HepG2 (cell line): ENCODE measurements around the gene TCF25. TPM values are rescaled to one million over a fixed set of nuclear protein-coding genes. Genes with fewer than 3 reads are reported as not detected.

Experiments used
- ASH2L ChIP-seq: fragments of 300-600, 200-600 bp; sonication (generic); IDR thresholded peaks from 2 replicates; pipeline ENCODE4 v1.7.0; 2017; ENCODE audit warnings: low read depth, mild to moderate bottlenecking, moderate library complexity, mixed read lengths, low read length; ENCODE audit not compliant: insufficient read length
- ATF1 ChIP-seq: IDR thresholded peaks from 2 replicates; pipeline ENCODE4 v1.6.1; 2016; ENCODE audit warnings: mild to moderate bottlenecking, control low read depth
- DZIP1 ChIP-seq: sonication (generic); formaldehyde crosslinking; IDR thresholded peaks from 2 replicates; pipeline ENCODE4 v1.5.0; 2020; ENCODE audit warnings: mild to moderate bottlenecking, missing genetic modification reagents
- FOXP4 ChIP-seq: sonication (generic); formaldehyde crosslinking; IDR thresholded peaks from 2 replicates; pipeline ENCODE4 v1.4.0; 2020; ENCODE audit warnings: missing genetic modification reagents
- HMG20B ChIP-seq: conservative IDR thresholded peaks from 2 replicates; pipeline ENCODE4 v1.6.1; 2016; ENCODE audit warnings: missing genetic modification reagents, missing compliant biosample characterization
- HOXA3 ChIP-seq: sonication (generic); formaldehyde crosslinking; IDR thresholded peaks from 2 replicates; pipeline ENCODE4 v1.5.0; 2020; ENCODE audit warnings: missing genetic modification reagents
- IKZF5 ChIP-seq: IDR thresholded peaks from 2 replicates; pipeline ENCODE4 v1.6.1; 2018; ENCODE audit warnings: missing genetic modification reagents, mild to moderate bottlenecking, missing compliant biosample characterization
- JUND ChIP-seq: sonication (generic); formaldehyde crosslinking; IDR thresholded peaks from 2 replicates; pipeline ENCODE4 v1.8.0; 2022; ENCODE audit warnings: mild to moderate bottlenecking, missing genetic modification reagents
- MED1 ChIP-seq: sonication (generic); formaldehyde crosslinking; IDR thresholded peaks from 2 replicates; pipeline ENCODE4 v1.4.0; 2020; ENCODE audit warnings: missing genetic modification reagents
- NCOA1 ChIP-seq: sonication (generic); formaldehyde crosslinking; IDR thresholded peaks from 2 replicates; pipeline ENCODE4 v1.9.0; 2021; ENCODE audit warnings: missing genetic modification reagents
- PHF20 ChIP-seq: sonication (generic); formaldehyde crosslinking; IDR thresholded peaks from 2 replicates; pipeline ENCODE4 v1.5.0; 2020; ENCODE audit warnings: mild to moderate bottlenecking, missing genetic modification reagents
- PITX1 ChIP-seq: sonication (generic); formaldehyde crosslinking; IDR thresholded peaks from 2 replicates; pipeline ENCODE4 v1.5.1; 2020; ENCODE audit warnings: mild to moderate bottlenecking, missing genetic modification reagents
- SYNCRIP ChIP-seq: fragments of 200-400 bp; formaldehyde crosslinking; IDR thresholded peaks from 2 replicates; pipeline ENCODE4 v1.6.1; 2018; ENCODE audit warnings: mild to moderate bottlenecking, low read depth, low read length; ENCODE audit not compliant: insufficient read depth
- TP53 ChIP-seq: sonication (generic); formaldehyde crosslinking; conservative IDR thresholded peaks from 2 replicates; pipeline ENCODE4 v1.4.0; 2020; ENCODE audit warnings: missing genetic modification reagents
- YEATS4 ChIP-seq: sonication (generic); formaldehyde crosslinking; IDR thresholded peaks from 2 replicates; pipeline ENCODE4 v1.4.0; 2020; ENCODE audit warnings: missing genetic modification reagents, borderline replicate concordance
- ZBTB7A ChIP-seq: sonication (generic); formaldehyde crosslinking; IDR thresholded peaks from 2 replicates; pipeline ENCODE4 v1.8.0; 2022; ENCODE audit warnings: mild to moderate bottlenecking, missing genetic modification reagents
- ZIK1 ChIP-seq: sonication (generic); formaldehyde crosslinking; IDR thresholded peaks from 2 replicates; pipeline ENCODE4 v1.5.0; 2020; ENCODE audit warnings: mild to moderate bottlenecking, low read depth, missing genetic modification reagents, borderline replicate concordance
- ZNF121 ChIP-seq: sonication (generic); formaldehyde crosslinking; IDR thresholded peaks from 2 replicates; pipeline ENCODE4 v1.5.0; 2020; ENCODE audit warnings: mild to moderate bottlenecking, missing genetic modification reagents
- ZNF225 ChIP-seq: sonication (generic); formaldehyde crosslinking; IDR thresholded peaks from 2 replicates; pipeline ENCODE4 v1.4.0; 2020; ENCODE audit warnings: mild to moderate bottlenecking, missing genetic modification reagents
- ZNF253 ChIP-seq: sonication (generic); formaldehyde crosslinking; IDR thresholded peaks from 2 replicates; pipeline ENCODE4 v1.8.0; 2022; ENCODE audit warnings: mild to moderate bottlenecking, missing genetic modification reagents, borderline replicate concordance
- ZNF263 ChIP-seq: sonication (generic); formaldehyde crosslinking; IDR thresholded peaks from 2 replicates; pipeline ENCODE4 v1.4.0; 2020; ENCODE audit warnings: missing genetic modification reagents
- ZNF572 ChIP-seq: sonication (generic); formaldehyde crosslinking; IDR thresholded peaks from 2 replicates; pipeline ENCODE4 v1.5.1; 2020; ENCODE audit warnings: mild to moderate bottlenecking, missing genetic modification reagents
- ZNF75D ChIP-seq: sonication (generic); formaldehyde crosslinking; IDR thresholded peaks from 2 replicates; pipeline ENCODE4 v1.8.1; 2023; ENCODE audit warnings: missing genetic modification reagents, mild to moderate bottlenecking, borderline replicate concordance
- ZNF772 ChIP-seq: sonication (generic); formaldehyde crosslinking; IDR thresholded peaks from 2 replicates; pipeline ENCODE4 v1.5.0; 2020; ENCODE audit warnings: mild to moderate bottlenecking, missing genetic modification reagents
- ZNF839 ChIP-seq: sonication (generic); formaldehyde crosslinking; IDR thresholded peaks from 2 replicates; pipeline ENCODE4 v1.4.0; 2020; ENCODE audit warnings: missing genetic modification reagents, mild to moderate bottlenecking, borderline replicate concordance
- polyA plus RNA-seq, 8 experiments: library from polyadenylated mRNA; depleted of rRNA in 3 of 8; stranded (reverse) in 7 of 8; unstranded in 1 of 8; fragments of >200 nt; fragmentation: Illumina TruSeq in 4 of 8; extraction: Trizol in 4 of 8; gene quantifications; 2 replicates each; pipeline versions ENCODE4 v1.2.1 to v1.2.3, GENCODE V29; 2011 to 2016; ENCODE audit warnings: low read depth in 4 of 8, missing spikeins in 1 of 8, mixed read lengths in 1 of 8; ENCODE audit not compliant: insufficient read depth in 1 of 8
- total RNA-seq, 5 experiments: library from RNA; depleted of rRNA; stranded (reverse); fragments of >200 nt; fragmentation: Illumina TruSeq; extraction: Trizol; gene quantifications; 2 replicates each; pipeline ENCODE4 v1.2.3, GENCODE V29; 2016; ENCODE audit warnings: low read depth in 1 of 5

TCF25 gene
- total and polyA plus RNA-seq, 2 of the 13 experiments (the other 11 are each of a cell fraction or from before 2014, with no cell fraction given): 138 to 206 TPM

- 0 out of 2 replicates have a peak, but pooled peaks have one; percentile 20 for TF ChIP-seq FOXP4 (CRISPR knock-in tag)
- TF ChIP-seq ZNF225 (CRISPR knock-in tag): no peak
- TF ChIP-seq JUND (CRISPR knock-in tag): peak; percentile 46; the same call in 1 of the 2 replicates
- TF ChIP-seq PHF20 (CRISPR knock-in tag): 0 out of 2 replicates have a peak, but pooled peaks have one; percentile 28
- TF ChIP-seq ZBTB7A: no peak
- TF ChIP-seq IKZF5 (CRISPR knock-in tag): peak; percentile 23; the same call in 1 of the 2 replicates
- no peak for TF ChIP-seq ZIK1 (CRISPR knock-in tag)
- TF ChIP-seq ATF1 (CRISPR knock-in tag): no peak
- peak; percentile 51; the same call in 1 of the 2 replicates for TF ChIP-seq YEATS4 (CRISPR knock-in tag)
- peak; percentile 46; the same call in 1 of the 2 replicates for TF ChIP-seq ZNF263
- peak; percentile 47 for TF ChIP-seq ASH2L
- TF ChIP-seq ZNF253 (CRISPR knock-in tag): no peak
- TF ChIP-seq ZNF839 (CRISPR knock-in tag): no peak
- peak; percentile 21; the same call in 1 of the 2 replicates for TF ChIP-seq ZNF772 (CRISPR knock-in tag)
- TF ChIP-seq ZNF75D (CRISPR knock-in tag): 0 out of 2 replicates have a peak, but pooled peaks have one; percentile 14
- TF ChIP-seq SYNCRIP: no peak
- TF ChIP-seq TP53 (CRISPR knock-in tag): no peak; the same call in 1 of the 2 replicates
- peak; percentile 60; the same call in 1 of the 2 replicates for TF ChIP-seq PITX1 (CRISPR knock-in tag)
- TF ChIP-seq NCOA1 (CRISPR knock-in tag): no peak
- TF ChIP-seq DZIP1 (CRISPR knock-in tag): 0 out of 2 replicates have a peak, but pooled peaks have one; percentile 2
- peak; percentile 59 for TF ChIP-seq MED1 (CRISPR knock-in tag)
- 0 out of 2 replicates have a peak, but pooled peaks have one; percentile 42 for TF ChIP-seq HMG20B (CRISPR knock-in tag)
- TF ChIP-seq HOXA3 (CRISPR knock-in tag): peak; percentile 46; the same call in 1 of the 2 replicates
- 0 out of 2 replicates have a peak, but pooled peaks have one; percentile 55 for TF ChIP-seq ZNF572 (CRISPR knock-in tag)
- peak; percentile 99 for TF ChIP-seq ZNF121 (CRISPR knock-in tag)
Observed at GRCh38 chr16:89827383-89828198, 45.8 kb upstream of the TCF25 start (continued).
